HepG2 (cell line): Measurements from ENCODE around the gene PTPRD. TPM values are rescaled to one million over a fixed set of nuclear protein-coding genes. Genes with fewer than 3 reads are reported as not detected.

Experiments used
- ATAC-seq: fragments of 200-7000 bp; cut with Tn5 transposase; 3 replicates; pipeline ENCODE4 v1.9.1; 2020; ENCODE audit warnings: mild to moderate bottlenecking, moderate library complexity
- BruUV-seq: library from RNA; stranded (reverse); fragments of 400-500 nt; replicated peaks from 2 replicates; lab custom pipeline; 2021; lab: Mats Ljungman, UMichigan
- CTCF ChIA-PET: fragments of 300-600 bp; formaldehyde crosslinking; extraction: SDS; loops from one replicate; lab custom pipeline; 2021; ENCODE audit warnings: low total read pairs, inconsistent platforms, low intra/inter-chr PET ratio; lab: Yijun Ruan, JAX
- POLR2A ChIA-PET: fragments of 350-600 bp; sonication (Branson Sonifier 250); formaldehyde crosslinking; loops from one replicate; lab custom pipeline; 2020; ENCODE audit warnings: antibody characterized with exemption, inconsistent platforms; lab: Yijun Ruan, JAX
- DNase-seq: peaks from one replicate; pipeline ENCODE4 v3.0.0-alpha.2; 2015; ENCODE audit warnings: low spot score
- FAIRE-seq: peaks from 3 replicates; lab custom pipeline; 2011; peaks lifted over from hg19 to GRCh38; lab: Jason Lieb, UNC
- H2AFZ ChIP-seq: one replicate; pipeline ENCODE4 v1.6.1; 2011; ENCODE audit warnings: low read length, inconsistent platforms
- H3K27ac ChIP-seq: fragments of 300-600 bp; 3 replicates; pipeline ENCODE4 v1.8.0; 2011; ENCODE audit warnings: mixed run types, mild to moderate bottlenecking, mixed read lengths, low read length, inconsistent platforms; ENCODE audit not compliant: insufficient read depth; ENCODE audit errors: extremely low read length
- H3K27me3 ChIP-seq, 2 experiments: fragments of 200-600 bp in 1 of 2; 2 replicates in 1 of 2; 3 replicates in 1 of 2; pipeline versions ENCODE4 v1.6.0 to v1.8.0; 2011; ENCODE audit warnings: low read length in 2 of 2, mild to moderate bottlenecking in 2 of 2, moderate library complexity in 2 of 2, inconsistent platforms in 1 of 2; ENCODE audit not compliant: insufficient read depth in 2 of 2, control insufficient read depth in 1 of 2
- H3K36me3 ChIP-seq, 2 experiments: fragments of 200-600 bp in 1 of 2; replicated peaks in 1 of 2; 2 replicates in 1 of 2; 3 replicates in 1 of 2; pipeline versions ENCODE4 v1.5.1 to v1.8.0; 2011; ENCODE audit warnings: low read length in 2 of 2, inconsistent platforms in 1 of 2; ENCODE audit not compliant: insufficient read depth in 2 of 2, control insufficient read depth in 1 of 2
- H3K4me1 ChIP-seq: 2 replicates; pipeline ENCODE4 v1.5.1; 2012; ENCODE audit warnings: low read length, inconsistent platforms; ENCODE audit not compliant: insufficient read depth
- H3K4me2 ChIP-seq: 2 replicates; pipeline ENCODE4 v1.6.0; 2011; ENCODE audit warnings: low read depth, low read length, inconsistent platforms
- H3K4me3 ChIP-seq, 3 experiments: fragments of 200-600 bp in 1 of 3; sonication (generic), shearing (Covaris generic) in 1 of 3; replicated peaks in 1 of 3; 2 replicates each; pipeline ENCODE4 v1.5.1; 2011 to 2016; ENCODE audit warnings: low read length in 3 of 3, inconsistent platforms in 2 of 3, low read depth in 2 of 3, mild to moderate bottlenecking in 2 of 3, control low read depth in 1 of 3, mixed read lengths in 1 of 3; ENCODE audit not compliant: insufficient read depth in 1 of 3
- H3K79me2 ChIP-seq: one replicate; pipeline ENCODE4 v1.6.1; 2011; ENCODE audit warnings: low read length, inconsistent platforms; ENCODE audit not compliant: insufficient read depth
- H3K9ac ChIP-seq: 2 replicates; pipeline ENCODE4 v1.6.0; 2011; ENCODE audit warnings: mild to moderate bottlenecking, low read depth, low read length, inconsistent platforms; ENCODE audit not compliant: insufficient read depth
- H3K9me3 ChIP-seq: 2 replicates; pipeline ENCODE4 v1.5.1; 2012; ENCODE audit warnings: mild to moderate bottlenecking, low read length
- H4K20me1 ChIP-seq: 2 replicates; pipeline ENCODE4 v1.6.0; 2011; ENCODE audit warnings: inconsistent platforms, mild to moderate bottlenecking, low read length, moderate library complexity; ENCODE audit not compliant: insufficient read depth
- DDIT3 ChIP-seq: sonication (generic); formaldehyde crosslinking; IDR thresholded peaks from 2 replicates; pipeline ENCODE4 v1.4.0; 2020; ENCODE audit warnings: mild to moderate bottlenecking, missing genetic modification reagents
- GRHL1 ChIP-seq: sonication (generic); formaldehyde crosslinking; conservative IDR thresholded peaks from 2 replicates; pipeline ENCODE4 v1.8.0; 2022; ENCODE audit warnings: missing genetic modification reagents
- IKZF1 ChIP-seq: fragments of 450-650 bp; IDR thresholded peaks from 2 replicates; pipeline ENCODE4 v1.7.1; 2016
- ZNF180 ChIP-seq: sonication (generic); formaldehyde crosslinking; IDR thresholded peaks from 2 replicates; pipeline ENCODE4 v1.4.0; 2020; ENCODE audit warnings: low read depth, missing genetic modification reagents, borderline replicate concordance
- ZNF224 ChIP-seq: sonication (generic); formaldehyde crosslinking; IDR thresholded peaks from 2 replicates; pipeline ENCODE4 v1.5.0; 2020; ENCODE audit warnings: mild to moderate bottlenecking, missing genetic modification reagents
- WGBS: methylation state at CpG from one replicate; pipeline ENCODE4 v1.1.6; 2017; ENCODE audit warnings: low lambda C conversion rate; 5-methylcytosine and 5-hydroxymethylcytosine counted together
- in situ Hi-C: cut with HindIII; loops from 2 replicates; pipeline ENCODE4 v1.10.0; 2017; ENCODE audit warnings: low pct_unique_long_range_greater_than_20kb; ENCODE audit not compliant: extremely low pct_ligation_motif_present
- intact Hi-C: fragments of 100-400 bp; cut with micrococcal nuclease; formaldehyde crosslinking; loops from one replicate; pipeline ENCODE4 v1.10.0; 2022; ENCODE audit not compliant: unreplicated experiment
- polyA plus RNA-seq, 8 experiments: library from polyadenylated mRNA; depleted of rRNA in 3 of 8; stranded (reverse) in 7 of 8; unstranded in 1 of 8; fragments of >200 nt; fragmentation: Illumina TruSeq in 4 of 8; extraction: Trizol in 4 of 8; gene quantifications; 2 replicates each; pipeline versions ENCODE4 v1.2.1 to v1.2.3, GENCODE V29; 2011 to 2016; ENCODE audit warnings: low read depth in 4 of 8, missing spikeins in 1 of 8, mixed read lengths in 1 of 8; ENCODE audit not compliant: insufficient read depth in 1 of 8
- total RNA-seq, 5 experiments: library from RNA; depleted of rRNA; stranded (reverse); fragments of >200 nt; fragmentation: Illumina TruSeq; extraction: Trizol; gene quantifications; 2 replicates each; pipeline ENCODE4 v1.2.3, GENCODE V29; 2016; ENCODE audit warnings: low read depth in 1 of 5
- TF ChIP-seq, protein P1 (sequence below): IDR thresholded peaks from 2 replicates; pipeline ENCODE4 v1.6.1; 2016; ENCODE audit warnings: control low read depth

The PTPRD gene
- total and polyA plus RNA-seq, 2 of the 13 experiments (the other 11 are each of a cell fraction or from before 2014, with no cell fraction given), result 0.05 TPM; not detected in 1

- POLR2A ChIA-PET, result no interaction called here
- BruUV-seq, result no TSS peak
- H3K4me1 ChIP-seq, result no peaks in the 10 kb centered on the region
- DNase-seq, result no peak
- H3K9ac ChIP-seq, result no peak overlapping the region
- no peaks in the 10 kb centered on the region for H3K27me3 ChIP-seq
- TF ChIP-seq ZNF180 (CRISPR knock-in tag), result no peak
- TF ChIP-seq, protein P1, sequence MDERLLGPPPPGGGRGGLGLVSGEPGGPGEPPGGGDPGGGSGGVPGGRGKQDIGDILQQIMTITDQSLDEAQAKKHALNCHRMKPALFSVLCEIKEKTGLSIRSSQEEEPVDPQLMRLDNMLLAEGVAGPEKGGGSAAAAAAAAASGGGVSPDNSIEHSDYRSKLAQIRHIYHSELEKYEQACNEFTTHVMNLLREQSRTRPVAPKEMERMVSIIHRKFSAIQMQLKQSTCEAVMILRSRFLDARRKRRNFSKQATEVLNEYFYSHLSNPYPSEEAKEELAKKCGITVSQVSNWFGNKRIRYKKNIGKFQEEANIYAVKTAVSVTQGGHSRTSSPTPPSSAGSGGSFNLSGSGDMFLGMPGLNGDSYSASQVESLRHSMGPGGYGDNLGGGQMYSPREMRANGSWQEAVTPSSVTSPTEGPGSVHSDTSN (CRISPR knock-in tag), result no peak
- no peak for TF ChIP-seq GRHL1 (CRISPR knock-in tag)
- TF ChIP-seq IKZF1, result no peak
- no peak for TF ChIP-seq ZNF224 (CRISPR knock-in tag)
- TF ChIP-seq DDIT3 (CRISPR knock-in tag), result no peak
- TF ChIP-seq, all 625 proteins: peak for 0
- no peak overlapping the region for H3K4me3 ChIP-seq
- H3K4me2 ChIP-seq, result no peak overlapping the region
- H2AFZ ChIP-seq, result no peak overlapping the region
- no peak overlapping the region for H3K27ac ChIP-seq
- WGBS, result 0% methylated on average over 1 of the region's 1 CpG
- in situ Hi-C loops, result no loop called here
- CTCF ChIA-PET, result no interaction called here
- H3K79me2 ChIP-seq, result no peaks in the 10 kb centered on the region
- intact Hi-C loops, result no loop called here
- ATAC-seq (no peak), FAIRE-seq (no peak)
- H4K20me1 ChIP-seq, result no peaks in the 10 kb centered on the region
- H3K36me3 ChIP-seq, result no peaks in the 10 kb centered on the region
- no peaks in the 10 kb centered on the region for H3K9me3 ChIP-seq
These were observed 1999.4 kb downstream of the PTPRD start for GRCh38 chr9:8613346-8613825.
